Lower leg skin (tissue), 3 donors: Measurements from ENCODE around the gene NXPE4.

ENCODE experiments used
- POLR2A ChIP-seq, 2 donors: fragments of 450-650 bp; IDR thresholded peaks; one replicate each; pipeline ENCODE4 v1.6.1; 2016 to 2017; ENCODE audit warnings: antibody characterized with exemption in 2 of 2, mild to moderate bottlenecking in 1 of 2, moderate library complexity in 1 of 2
- TF ChIP-seq, protein P1 (sequence below), 3 donors: fragments of 450-650 bp; IDR thresholded peaks; one replicate each; pipeline ENCODE4 v1.5.1; 2016; ENCODE audit warnings: antibody characterized with exemption in 3 of 3, mild to moderate bottlenecking in 3 of 3, moderate library complexity in 2 of 3

DNA sequence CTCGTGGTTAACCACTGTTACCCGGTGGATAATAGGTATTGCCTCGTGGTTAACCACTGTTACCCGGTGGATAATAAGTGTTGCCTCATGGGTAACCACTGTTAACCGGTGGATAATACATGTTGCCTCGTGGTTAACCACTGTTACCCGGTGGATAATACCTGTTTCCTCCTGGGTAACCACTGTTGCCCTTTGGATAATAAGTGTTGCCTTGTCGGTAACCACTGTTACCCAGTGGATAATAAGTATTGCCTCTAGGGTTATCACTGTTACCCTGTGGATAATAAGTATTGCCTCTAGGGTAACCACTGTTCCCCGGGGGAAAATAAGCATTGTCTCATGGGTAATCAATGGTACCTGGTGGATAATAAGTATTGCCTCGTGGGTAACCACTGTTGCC lies 15.0 kb upstream of the NXPE4 start:
- TF ChIP-seq, protein P1, sequence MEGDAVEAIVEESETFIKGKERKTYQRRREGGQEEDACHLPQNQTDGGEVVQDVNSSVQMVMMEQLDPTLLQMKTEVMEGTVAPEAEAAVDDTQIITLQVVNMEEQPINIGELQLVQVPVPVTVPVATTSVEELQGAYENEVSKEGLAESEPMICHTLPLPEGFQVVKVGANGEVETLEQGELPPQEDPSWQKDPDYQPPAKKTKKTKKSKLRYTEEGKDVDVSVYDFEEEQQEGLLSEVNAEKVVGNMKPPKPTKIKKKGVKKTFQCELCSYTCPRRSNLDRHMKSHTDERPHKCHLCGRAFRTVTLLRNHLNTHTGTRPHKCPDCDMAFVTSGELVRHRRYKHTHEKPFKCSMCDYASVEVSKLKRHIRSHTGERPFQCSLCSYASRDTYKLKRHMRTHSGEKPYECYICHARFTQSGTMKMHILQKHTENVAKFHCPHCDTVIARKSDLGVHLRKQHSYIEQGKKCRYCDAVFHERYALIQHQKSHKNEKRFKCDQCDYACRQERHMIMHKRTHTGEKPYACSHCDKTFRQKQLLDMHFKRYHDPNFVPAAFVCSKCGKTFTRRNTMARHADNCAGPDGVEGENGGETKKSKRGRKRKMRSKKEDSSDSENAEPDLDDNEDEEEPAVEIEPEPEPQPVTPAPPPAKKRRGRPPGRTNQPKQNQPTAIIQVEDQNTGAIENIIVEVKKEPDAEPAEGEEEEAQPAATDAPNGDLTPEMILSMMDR (IDR thresholded peaks at IDR 0.05), result no peak
- no peak for TF ChIP-seq POLR2A (IDR thresholded peaks at IDR 0.05)
